Jurkat, Clone E6-1 (cell line): Measurements from ENCODE around the gene GUCA2B.

Source experiments
- DNase-seq: peaks from one replicate; pipeline ENCODE4 v3.0.0-alpha.2; 2011; ENCODE audit warnings: low read depth, low spot score
- H3K4me3 ChIP-seq: 2 replicates; pipeline ENCODE4 v1.5.1; 2011; ENCODE audit warnings: mild to moderate bottlenecking, low read length, control low read depth, moderate library complexity

The GUCA2B gene

DNA sequence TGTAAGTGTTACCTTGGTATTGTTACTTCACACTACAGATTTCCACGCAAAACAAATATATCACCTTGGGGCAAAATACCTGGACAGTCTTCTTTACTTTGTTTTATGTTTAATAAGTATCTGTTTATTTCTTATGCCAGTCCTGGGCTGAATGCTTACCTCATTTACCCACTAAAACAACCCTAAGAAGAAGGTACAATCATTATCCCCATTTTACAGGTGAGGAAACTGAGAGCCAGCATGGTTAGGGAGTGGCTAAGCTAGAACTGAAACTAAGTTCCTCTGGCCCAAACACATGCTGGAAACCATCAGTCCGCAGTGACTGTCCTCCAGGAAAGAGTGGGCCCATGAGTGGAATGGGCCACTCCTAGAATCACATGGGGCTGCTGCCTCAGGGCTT, 13.0 kb upstream of the GUCA2B start:
- DNase-seq, result no peak
- no peak overlapping the region for H3K4me3 ChIP-seq

DNA sequence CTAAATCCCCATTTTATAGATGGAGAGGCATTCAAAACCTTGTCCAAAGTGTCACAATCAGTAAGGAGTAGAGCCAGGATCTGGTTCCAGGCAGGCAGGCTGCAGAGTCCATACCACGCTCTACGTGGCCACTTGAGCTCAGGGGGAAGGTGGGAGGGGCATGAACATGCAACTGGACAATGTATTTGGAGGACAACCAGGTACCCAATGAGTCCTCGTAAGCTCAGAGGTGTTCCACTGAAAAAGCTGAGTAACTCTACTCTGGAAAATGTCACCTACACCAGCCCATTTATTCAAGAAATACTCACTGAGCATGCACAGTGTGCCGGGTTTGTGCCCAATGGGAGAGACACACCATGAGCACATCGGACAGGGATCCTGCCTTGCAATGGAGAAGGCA, 11.2 kb upstream of the GUCA2B start:
- DNase-seq, result no peak
- no peak overlapping the region for H3K4me3 ChIP-seq

DNA sequence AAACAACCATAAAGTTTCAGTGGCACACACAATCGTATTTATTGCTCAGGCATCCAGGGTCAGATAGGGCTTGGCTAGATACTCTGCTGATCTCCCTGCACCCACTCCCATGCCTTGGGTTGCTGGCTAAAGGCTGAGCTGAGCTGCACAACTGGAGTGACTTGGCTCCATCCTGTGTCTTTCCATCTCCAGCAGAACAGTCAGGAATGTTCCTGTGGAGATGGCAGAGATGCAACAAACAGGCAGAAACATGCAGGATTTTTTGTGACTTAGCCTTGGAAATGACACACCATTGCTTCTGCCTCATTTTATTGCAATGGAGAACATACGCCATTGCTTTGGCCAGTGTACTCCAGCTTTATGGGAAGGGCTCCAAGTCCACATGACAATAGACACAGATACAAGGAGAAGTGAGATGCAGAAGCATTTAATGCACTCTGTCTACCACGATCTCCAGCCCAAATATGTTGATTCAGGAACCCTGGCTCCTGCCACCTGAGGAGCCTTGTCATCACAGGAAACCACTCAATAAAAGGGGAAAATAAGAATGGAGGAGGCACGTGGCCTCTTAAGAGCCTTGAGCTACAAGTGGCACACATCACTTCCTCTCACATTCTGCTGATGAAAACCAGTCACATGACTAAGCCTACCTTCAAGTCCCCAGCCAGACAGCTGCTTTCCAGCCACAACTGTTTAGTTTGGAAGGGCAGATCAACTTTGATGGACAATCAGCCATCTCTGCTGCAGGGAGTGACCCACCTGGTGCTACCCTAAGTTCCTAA, 10.1 kb upstream of the GUCA2B start:
- H3K4me3 ChIP-seq, result no peak overlapping the region
- DNase-seq, result peak; percentile 71

DNA sequence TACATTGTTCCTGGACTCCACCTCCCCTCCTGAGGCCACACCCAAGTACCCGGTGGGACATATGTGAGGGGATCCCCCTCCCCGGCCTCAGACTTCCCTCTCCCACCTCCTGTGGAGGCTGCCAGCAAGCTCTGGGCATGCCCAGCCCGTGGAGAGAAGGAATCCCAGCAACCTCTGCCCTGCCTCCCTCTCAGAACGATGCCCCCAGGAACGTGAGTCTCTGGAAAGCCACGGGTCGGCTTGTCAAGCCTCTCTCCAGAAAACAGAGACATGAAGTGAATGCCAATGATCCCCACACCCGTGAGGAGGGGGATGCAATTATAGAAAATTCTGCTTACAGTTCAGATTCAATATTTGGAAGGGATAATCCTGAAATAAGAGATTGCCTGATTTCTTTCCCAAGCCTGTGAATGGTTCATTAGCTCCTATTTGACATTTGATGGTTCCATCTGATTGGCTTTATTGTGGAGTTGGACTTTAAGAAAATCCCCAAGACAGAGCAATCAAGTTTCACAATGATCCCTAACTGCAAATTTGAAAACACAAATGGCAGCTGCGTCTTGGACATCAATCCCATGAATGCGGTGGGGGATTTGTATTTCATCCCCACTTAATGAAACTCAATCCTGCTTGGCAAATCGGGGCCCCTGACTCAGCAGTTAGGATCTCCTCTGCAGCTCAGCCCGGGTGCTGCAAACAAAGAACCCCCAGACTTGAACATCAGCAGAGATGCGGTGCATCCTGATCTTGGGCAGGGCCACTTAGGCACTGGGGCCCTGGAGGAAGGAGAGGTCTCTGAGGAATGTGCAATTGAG, 9.1 kb upstream of the GUCA2B start:
- no peak for DNase-seq

DNA sequence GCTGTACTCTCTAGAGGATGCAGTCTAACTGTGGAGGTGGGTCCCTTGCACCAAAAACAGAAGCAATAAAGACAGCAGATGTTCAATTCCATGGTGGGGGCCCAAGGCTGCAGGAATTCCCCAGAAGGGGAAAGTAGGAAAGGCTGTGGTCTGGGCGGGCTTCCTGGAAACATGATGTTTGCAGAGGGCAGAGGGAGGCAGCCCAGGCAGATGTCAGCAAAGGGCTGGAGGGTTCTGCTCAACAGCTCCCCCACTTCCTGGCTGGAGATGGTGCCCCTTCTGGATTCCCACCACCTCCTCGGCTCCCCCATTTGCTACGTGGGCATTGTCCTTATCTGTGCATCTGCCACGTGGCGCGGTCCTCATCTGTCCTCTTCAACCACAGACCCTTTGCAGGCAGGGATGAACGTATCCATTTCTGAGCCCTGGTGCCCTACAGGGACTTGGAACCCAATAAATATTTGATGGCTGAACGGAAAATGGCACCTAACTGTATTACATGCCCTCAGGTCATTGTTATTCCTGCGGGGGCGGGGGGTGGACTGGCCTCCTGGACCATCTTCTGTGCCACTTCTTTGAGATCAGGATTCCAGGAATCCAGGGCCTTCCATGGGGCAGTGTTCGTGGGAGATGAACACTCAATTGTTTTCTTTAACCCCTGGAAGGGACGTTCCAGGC, 8.4 kb upstream of the GUCA2B start:
- H3K4me3 ChIP-seq, result no peak overlapping the region
- no peak for DNase-seq

More for the DNA sequence above, 9.1 kb upstream of the GUCA2B start:
- no peak overlapping the region for H3K4me3 ChIP-seq

DNA sequence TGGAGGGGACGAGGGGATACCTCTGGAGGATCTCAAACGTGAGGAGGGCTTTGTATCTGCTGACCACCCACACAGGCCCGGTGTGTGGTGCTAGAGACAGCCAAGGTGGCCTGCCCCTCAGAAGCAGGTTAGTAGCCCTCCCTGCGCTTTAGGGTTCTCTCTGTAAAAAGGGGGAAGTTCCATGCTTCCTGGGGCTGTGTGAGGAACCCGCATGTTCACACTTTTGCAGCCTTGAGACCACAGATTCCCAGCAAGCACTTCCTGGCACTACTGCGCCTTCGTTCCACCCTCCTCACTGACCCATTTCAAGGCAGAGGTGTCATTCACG, 7.9 kb upstream of the GUCA2B start:
- H3K4me3 ChIP-seq, result no peak overlapping the region
- no peak for DNase-seq

DNA sequence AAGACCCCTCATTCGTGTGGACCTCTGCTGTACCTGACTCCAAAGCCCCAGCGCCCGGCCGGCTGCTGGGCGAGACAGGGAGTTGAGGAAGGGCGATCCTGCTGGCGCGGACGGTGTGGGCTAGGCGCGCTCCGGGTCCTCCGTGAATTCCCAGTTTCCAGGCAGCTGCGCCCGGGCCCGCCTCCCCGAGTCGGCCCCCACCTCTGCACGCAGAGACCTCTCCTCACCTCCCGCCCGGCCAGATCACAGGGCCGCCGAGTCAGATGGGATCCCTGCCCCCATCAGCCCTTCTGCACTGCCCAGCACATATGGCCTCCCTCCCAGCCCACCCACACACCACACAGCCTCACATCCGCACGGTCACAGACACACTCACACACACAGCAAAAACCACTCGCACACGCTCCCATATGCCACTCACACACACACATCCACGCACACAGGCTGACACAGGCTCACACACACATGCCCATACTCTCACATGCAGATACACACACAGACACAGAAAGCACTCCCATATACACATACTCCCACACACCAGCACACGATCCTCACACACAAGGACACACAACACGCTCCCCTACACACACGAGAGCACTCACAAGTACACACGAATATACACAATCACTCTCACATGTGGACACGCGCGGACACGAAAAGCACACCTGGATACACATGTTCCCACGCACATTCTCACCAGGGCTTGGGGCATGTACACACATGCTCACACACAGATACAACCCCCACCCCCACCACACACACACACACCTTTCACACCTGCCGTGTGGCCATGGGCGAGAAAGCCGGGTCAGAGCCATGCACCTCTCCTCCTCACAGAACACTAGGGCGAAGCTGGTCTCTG, 7.2 kb upstream of the GUCA2B start:
- DNase-seq, result no peak
- no peak overlapping the region for H3K4me3 ChIP-seq

DNA sequence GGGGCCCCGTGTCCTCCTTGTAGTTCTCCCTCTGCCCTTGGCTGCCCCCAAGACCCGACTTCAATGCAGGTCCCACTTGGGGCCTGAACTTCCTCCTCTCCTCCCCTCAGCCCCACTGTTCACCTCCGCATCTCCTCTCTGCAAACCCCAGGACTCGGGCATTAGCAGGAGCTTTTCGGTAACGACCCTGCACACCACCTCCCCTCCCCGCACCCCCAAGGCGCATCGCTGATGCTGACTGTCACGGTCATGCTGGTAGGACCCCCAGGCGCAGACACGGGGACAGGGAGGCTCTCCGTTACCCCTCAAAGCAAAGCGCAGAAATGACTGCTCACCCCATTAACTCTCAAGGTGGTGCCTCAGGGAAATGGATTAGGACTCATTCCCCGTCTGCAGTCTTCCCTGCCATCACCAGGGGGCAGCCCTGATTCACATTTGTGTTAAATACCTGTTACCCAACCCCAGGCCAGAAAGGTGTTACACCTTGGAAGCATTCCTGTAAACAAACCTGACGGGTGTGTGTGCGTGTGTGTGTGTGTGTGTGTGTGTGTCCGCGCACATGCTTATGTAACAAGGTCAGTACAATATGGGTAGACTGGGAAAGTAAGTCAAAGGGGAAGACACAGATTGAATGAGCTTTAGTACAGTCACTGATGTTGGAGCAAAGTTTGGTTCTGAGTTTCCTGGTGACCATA, 6.4 kb upstream of the GUCA2B start:
- no peak overlapping the region for H3K4me3 ChIP-seq
- peak; percentile 53 for DNase-seq

DNA sequence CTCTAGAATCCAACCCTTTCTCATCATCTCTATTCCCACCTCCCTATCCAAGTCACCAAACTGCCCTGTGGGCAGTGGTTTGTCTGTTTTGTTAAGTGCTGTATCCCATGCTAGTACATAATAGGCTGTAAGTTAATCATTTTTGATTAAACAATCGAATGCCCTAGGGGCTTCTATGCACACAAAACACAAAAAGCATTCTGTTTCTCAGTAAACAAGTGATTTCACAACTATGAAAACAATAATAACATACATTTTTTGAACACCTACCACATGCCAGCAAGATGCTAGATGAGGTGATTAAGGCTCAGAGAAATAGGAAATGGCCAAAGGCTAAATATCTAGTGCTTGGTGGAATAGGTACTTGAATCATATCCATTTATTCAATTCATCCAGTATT, 5.0 kb upstream of the GUCA2B start:
- H3K4me3 ChIP-seq, result no peak overlapping the region
- DNase-seq, result no peak

DNA sequence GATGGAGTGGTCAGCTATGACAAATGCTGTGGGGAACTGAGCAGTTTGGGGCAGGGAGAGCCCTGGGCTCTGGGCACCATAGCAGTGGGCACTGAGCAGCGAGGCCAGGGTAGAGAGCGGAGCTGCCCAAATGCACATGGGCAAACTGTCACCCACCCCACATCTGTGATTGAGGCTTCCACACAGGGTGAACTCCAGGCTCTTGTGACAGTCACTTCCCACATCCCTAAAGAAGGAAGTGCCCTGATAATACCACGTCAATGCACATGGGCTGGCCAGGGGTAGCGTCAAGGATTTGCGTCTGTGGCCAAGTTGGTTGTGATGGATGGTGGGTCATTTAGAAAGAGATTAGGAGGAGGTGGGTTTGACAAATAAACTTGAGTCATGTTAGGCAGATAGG, 2.6 kb upstream of the GUCA2B start:
- DNase-seq, result no peak
- no peak overlapping the region for H3K4me3 ChIP-seq

DNA sequence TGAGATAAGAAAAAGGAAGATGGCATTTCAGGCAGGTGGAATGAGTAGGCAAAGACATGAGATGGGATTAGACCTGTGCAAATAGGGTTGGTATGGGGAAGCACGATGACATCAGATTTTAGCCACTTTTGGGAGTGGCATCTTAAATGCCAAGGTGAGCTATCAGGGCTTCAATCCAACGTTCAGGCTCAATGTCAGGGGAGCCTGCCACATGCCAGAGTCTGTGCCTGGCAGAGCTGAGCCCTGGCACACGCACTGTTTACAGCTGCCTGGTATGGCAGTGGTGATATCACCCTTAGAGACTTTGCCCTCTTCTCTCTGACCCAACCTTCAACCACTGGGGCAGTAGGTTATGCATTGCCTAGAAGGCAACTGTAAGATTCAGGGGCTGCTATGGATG, 1.1 kb upstream of the GUCA2B start:
- no peak for DNase-seq
- H3K4me3 ChIP-seq, result no peak overlapping the region

DNA sequence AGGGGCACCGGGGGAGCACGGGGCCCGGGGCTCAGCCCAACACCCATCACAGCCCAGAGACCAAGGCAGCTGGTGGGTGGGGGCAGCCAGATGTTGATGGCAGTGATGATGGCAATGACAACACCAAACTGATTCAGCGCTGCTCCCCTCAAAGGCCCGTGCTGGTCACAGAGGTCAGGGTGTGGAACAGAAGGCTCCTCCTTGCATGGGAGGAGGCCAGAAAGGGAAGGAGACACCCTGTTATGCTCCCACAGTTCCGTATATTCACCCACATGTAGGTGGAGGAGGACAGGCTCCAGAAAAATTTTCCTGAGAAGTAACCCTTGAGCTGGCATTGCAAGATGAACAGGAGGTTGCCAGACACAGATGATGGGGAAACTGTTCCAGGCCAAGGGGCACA, 414 bp downstream of the GUCA2B start:
- DNase-seq, result no peak
- H3K4me3 ChIP-seq, result no peak overlapping the region

DNA sequence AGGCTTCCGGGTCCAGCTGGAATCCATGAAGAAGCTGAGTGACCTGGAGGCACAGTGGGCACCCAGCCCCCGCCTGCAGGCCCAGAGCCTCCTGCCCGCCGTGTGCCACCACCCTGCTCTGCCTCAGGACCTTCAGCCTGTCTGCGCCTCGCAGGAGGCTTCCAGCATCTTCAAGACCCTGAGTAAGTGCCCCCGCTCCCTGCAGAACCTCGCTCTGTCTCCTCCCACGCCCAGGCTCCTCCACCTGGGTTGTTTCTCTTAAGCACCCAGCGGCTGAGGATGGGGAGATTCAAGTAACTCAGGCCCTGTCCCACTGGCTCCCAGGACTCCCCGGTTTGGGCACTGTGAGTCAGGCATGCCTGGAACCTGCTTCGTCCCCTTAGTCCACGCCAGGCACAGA, 1.5 kb downstream of the GUCA2B start:
- no peak for DNase-seq
- H3K4me3 ChIP-seq, result no peak overlapping the region

DNA sequence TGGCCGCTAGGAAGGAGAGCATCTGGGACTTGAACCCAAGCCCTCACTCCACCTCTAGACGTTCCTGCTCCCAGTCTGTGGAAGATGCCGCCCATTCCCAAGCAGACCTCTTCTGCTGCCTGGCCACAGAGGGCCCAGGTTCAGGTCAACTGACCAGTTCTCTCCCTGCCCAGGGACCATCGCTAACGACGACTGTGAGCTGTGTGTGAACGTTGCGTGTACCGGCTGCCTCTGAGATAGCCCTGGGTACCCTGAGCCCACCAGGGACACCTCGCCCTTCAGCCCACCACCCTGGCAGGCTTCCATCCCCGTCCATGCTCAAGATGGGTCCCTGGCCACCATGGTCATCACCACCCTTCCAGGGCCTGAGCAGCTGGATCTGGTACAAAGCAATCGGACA, 2.2 kb downstream of the GUCA2B start:
- H3K4me3 ChIP-seq, result no peak overlapping the region
- DNase-seq, result no peak

DNA sequence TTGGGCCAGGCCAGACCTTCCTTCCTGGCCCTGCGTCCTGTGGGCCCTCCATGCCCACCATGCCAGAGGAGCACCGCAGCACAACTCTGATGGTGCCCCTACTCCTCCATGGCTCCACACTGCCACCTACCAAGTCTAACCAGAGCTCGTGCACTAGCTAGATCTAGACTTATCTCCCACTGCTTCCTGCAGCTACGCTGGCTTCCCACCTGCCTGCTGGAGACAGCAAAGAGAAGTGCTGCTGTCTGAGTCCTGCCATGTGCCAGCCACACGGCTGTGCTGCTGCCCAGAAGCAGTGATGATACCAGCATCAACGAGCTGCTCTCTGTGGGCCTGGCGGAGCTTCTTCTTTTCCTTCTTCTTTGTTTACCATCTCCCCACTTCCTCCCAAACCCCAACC, 4.5 kb downstream of the GUCA2B start:
- H3K4me3 ChIP-seq, result no peak overlapping the region
- peak; percentile 82 for DNase-seq

DNA sequence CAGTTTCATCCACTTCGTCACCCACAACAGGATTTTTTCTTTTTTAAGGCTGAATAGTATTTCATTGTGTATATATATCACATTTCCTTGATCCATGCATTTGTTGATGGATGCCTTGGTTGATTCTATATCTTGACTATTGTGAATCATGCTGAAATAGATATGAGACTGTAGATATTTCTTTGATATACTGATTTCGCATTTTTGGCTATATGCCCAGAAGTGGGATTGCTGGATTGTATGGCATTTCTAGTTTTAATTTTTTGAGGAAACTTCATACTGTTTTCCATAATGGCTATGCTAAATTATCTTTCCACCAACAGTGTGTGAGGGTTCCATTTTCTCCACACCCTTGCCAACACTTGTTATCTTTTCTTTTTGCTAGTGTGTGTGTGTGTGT, 5.0 kb downstream of the GUCA2B start:
- H3K4me3 ChIP-seq, result no peak overlapping the region
- no peak for DNase-seq

DNA sequence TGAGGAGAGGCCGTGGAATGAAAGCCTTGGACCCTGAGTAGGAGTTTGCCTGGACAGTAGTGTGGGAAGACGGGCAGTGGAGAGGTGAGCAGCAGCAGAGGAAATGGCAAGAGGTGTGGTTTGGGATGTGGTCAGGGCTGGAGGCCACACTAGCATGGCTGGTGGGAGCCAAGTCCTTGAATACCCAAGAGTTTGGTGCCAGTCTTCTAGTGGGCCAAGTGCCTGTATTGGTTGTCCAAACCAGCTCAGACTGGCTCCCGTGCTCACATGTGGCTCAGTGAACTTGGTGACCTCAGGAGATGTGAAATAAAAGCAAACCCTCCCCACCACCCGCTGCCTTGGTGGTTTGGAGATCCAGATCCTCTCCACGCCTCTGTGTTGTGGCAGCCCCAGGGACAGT, 9.0 kb downstream of the GUCA2B start:
- DNase-seq, result no peak
- no peak overlapping the region for H3K4me3 ChIP-seq

DNA sequence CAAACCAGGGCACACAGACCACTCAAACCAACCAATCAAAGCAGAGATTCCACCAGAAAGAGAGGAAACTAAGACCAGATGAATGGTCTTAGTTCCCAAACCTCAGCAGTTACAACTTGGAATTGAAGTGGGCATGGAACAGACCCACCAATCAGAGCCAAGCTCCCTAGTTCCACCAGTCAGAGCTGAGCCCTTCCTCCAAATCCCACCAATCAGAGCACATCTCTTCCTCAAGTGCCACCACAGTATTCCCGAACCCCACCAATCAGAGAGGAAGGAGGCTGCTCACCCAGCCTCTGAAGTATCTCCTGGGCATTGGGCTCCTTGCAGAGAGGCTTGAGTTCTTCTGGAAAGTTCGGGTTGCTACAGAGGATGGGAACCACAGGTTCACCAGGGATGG, 9.9 kb downstream of the GUCA2B start:
- no peak overlapping the region for H3K4me3 ChIP-seq
- DNase-seq, result no peak
